CD4-positive, alpha-beta T cell treated with Interleukin-15 for 4 hours (primary cell): ENCODE data around the gene ATL1.
"Not testable (repeated sequence)": the region's sequence is repeated elsewhere in the genome, so short reads cannot be mapped to it uniquely, and the experiment has no call there.

Experiments used
- DNase-seq: peaks from one replicate; pipeline ENCODE4 v3.0.0-alpha.2; 2020; ENCODE audit warnings: low spot score

The ATL1 gene

DNA sequence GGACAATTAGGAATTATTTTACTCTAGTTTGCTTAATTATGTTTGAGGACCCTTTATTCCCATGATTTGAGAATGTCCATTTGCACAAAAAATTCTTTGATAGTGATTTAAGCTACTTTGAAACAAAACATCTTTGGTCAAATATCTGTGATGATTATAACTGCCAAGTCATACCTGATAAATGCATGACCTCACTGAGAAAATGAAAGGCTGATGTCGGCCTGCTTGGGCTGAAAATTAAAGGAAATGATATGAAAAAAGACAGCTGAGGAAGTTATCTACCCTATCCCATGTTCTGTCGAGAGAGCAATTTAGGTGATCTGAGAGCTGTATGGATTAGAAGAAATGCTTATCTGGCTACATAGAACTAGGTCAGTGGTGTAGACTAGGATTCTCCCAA lies 43.6 kb downstream of the ATL1 start:
- no peak for DNase-seq

DNA sequence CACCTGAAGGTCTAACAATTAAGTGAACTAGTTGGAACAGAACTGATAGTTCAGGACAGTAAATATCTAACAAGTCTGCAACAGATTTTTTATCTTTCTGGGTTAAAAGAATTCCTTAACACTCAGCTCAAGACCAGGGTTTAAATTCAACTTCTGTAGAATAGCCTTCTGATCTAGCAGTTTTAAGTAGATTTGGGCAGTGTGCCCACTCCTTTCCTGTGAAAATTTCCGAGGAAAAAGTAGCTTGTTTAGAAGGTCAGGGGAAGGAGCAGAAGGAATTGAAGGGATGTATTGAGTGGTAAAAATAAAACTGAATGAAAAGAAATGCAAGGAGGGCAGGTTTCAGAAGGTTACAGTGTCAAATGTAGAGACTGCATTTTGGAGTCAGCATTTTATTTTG lies 45.8 kb downstream of the ATL1 start:
- DNase-seq: no peak

DNA sequence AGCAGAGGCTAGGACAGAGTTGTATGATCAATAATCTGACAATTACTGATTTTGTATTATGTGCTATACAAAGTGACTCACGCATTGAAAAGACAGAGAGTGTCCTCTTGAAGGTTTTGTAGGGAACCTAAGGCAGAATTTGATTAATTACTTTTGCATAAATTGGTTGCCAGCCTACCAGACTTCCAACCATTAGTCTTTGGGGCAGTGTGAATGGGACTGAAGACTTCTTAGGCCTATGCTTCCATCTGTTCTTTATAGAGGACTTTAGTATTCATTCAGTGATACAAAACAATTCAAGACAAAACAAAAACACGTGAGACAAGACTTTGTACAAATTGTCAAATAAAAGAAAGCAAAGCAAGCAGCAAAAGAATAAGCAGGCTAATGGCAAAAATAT lies 46.5 kb downstream of the ATL1 start:
- DNase-seq: no peak

DNA sequence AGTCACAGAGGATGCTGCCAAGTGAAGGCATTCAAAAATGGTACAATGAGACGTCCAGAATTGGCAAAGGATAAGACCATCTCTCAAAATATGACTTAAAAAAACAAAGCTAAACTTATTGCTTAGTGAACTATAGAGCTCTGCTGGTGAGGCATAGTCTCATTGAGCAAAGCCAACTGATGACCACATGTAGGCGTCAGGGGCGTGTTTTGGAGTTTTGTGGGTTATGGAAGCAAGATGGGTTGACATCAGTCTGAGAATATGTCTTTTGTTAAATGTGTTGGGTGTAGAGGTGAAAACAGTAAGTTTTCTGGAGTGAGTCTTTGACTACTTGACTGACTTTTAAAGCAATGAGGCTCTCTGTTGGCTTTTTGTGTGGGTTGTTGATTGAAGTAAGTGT lies 47.2 kb downstream of the ATL1 start:
- DNase-seq: no peak

DNA sequence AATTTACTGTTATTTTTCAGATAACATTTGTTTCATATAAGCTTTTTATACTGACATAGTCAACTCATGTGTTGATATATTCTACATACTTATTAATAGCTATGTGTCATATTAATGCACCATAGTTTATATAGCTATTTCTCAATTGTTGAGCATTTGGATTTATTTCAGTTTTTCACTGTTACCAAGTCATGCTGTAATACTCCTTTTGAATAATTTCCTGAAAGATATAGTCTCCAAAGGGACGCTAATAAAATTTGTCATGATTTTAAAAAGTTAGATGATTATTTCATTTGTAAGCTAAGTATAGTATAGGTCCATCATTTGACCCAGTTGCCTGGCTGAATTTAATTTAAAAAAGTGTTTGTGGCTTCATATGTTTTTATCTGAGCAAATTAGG lies 47.8 kb downstream of the ATL1 start:
- no peak for DNase-seq

DNA sequence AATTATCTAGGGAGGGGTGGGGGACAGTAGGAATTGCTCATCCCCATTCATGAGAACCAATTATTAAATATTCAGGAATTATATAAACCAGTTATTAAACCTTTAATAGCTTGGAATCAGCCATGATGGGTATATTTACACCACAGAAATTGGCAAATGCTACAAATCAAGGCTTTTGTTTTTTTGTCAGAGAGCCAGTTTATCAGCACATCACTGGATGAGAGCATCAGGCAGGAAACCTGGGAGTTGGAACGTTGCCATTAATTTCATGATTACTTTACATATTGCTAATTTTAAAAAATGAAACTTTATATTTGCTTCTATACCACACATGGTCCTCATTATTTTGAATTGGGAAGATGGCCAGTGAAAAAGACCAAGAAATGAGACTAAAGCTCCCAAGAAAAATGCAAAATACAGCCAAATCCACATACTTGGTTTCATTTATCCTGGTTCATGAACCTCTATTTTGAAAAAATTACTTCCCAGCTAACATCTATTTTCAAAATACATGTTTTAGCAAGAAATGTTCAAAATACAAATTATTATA lies 48.4 kb downstream of the ATL1 start:
- no peak for DNase-seq

DNA sequence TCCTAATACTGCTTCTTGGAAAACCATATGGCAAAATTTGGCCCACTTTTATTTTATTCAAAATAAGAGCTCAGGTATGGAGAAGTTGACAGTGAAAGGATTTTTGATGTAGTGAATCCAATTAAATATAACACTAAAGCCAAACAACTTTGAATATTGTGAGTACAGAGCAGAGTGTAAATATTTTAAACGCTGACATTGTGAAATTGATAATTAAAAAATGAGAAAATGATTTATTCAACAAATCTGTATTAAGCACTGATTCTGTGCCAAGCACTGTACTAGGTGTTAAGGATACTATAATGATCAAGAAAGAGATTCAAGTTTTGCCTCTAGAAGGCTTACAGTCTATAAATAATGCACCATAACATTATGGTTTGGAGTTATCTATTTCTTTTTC lies 50.5 kb downstream of the ATL1 start:
- no peak for DNase-seq

DNA sequence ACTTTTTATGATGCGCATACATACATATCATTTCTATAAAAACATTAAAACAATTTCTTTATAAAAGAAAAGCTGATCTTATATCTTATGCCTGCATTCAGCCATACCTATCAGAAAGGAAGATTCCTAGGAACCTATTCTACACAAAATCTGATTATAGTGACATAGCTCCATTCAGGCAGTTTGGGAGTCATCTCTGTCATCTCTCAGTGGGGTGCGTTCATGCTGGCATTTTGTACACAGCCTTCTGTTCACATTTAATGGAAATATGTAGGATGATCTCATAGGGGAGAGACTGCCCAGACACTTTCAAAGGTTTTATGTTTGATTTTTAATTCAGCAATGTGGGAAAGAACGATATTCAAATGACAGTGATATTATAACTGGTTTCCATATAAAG lies 52.9 kb downstream of the ATL1 start:
- DNase-seq: no peak

DNA sequence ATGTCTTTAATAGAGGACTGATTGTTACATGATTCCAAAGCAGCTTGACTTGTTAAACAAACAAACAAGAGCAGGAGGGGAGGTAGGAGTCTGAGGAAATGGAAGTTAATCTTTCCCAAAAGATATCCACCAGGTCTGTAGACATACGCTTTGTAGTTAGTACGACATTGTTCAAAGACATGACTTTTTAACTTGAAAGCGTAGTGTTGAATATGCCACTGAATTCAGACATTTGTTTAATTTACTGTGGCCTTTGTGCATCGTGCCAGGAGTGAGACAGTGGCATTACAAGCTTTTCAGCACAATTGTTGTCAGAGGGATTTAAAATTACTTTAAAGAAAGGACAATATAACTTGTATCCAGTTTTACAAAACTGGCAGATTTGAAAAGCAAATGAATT lies 55.1 kb downstream of the ATL1 start:
- no peak for DNase-seq

DNA sequence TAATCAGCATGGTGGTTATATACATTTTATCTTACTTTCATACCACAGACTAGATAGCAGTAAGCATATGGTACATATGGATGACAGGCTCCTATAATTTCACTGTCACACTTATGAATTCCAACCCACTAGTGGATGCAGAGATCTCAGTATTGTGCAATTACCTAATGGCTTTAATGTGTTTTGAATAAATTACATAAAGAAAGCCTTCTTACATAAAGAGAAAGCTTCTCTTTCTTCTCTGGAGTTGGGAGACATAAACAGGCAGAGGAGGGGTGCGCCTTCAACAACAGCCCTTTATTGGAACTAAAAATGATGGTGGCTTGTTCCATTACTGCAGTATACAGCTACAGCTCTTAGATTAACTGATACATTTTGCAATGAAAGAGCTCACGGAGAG lies 55.6 kb downstream of the ATL1 start:
- DNase-seq: no peak

GRCh38 chr14:50616275-50616674 lies 56.3 kb downstream of the ATL1 start:
- DNase-seq: no peak

GRCh38 chr14:50619569-50620141 lies 59.7 kb downstream of the ATL1 start:
- peak; percentile 3 for DNase-seq

GRCh38 chr14:50620341-50620740 lies 60.4 kb downstream of the ATL1 start:
- DNase-seq: no peak

- no peak for DNase-seq
Observed at GRCh38 chr14:50622978-50623377, 63.0 kb downstream of the ATL1 start.

DNA sequence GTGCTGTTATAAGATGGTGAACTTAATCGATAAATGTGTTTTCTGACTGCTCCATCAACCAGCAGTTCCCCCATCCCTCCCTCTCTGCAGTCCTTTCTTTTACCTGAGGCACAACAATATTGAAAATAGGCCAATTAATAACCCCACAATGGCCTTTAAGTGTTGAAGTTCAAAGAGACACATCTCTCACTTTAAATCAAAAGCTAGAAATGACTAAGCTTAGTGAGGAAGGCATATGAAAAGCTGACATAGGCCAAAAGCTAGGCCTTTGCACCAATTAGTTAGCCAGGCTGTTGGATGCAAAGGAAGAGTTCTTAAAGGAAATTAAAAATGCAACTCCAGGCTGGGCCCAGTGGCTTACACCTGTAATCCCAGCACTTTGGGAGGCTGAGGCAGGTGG lies 64.5 kb downstream of the ATL1 start:
- no peak for DNase-seq

GRCh38 chr14:50624947-50625346 lies 65.0 kb downstream of the ATL1 start:
- DNase-seq: not testable (repeated sequence)

- no peak for DNase-seq
Observed at GRCh38 chr14:50631408-50631821, 71.5 kb downstream of the ATL1 start.

DNA sequence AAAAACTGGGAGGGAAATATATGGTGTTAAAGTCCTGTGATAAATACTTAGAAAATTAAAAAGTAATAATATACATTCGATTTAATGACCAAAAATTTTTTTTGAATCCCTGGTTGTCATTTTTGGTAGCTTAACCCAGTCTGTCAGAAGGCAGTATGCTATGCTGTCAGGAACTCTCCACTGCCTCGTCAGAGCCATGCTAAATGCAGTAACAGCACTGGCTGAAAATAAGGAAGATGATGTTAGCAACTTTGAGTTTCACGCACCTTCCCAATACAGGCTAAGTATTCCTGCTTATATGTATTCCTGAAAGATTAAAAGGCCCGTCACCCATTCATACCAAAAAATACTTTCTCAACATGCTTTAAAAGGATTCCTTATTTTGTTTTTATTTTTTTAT lies 74.0 kb downstream of the ATL1 start:
- DNase-seq: no peak

DNA sequence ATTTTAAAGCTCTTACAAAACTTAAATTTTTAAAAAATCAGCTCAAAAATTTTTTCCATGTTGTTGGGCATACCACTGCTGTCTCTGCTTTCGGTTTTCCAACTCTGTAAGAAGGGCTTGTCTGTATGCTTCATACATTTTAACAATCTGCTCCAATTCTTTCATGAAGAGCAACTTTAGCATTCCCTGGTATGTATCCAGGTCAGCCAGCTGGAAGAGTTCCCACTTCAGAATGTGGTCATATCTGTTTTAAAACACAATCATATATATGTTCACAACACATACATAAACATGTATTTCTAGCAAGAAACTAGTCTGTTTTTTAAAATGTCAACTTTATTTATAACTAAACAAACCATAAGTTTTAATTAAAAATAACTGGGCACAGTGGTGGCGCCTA lies 75.2 kb downstream of the ATL1 start:
- DNase-seq: no peak

DNA sequence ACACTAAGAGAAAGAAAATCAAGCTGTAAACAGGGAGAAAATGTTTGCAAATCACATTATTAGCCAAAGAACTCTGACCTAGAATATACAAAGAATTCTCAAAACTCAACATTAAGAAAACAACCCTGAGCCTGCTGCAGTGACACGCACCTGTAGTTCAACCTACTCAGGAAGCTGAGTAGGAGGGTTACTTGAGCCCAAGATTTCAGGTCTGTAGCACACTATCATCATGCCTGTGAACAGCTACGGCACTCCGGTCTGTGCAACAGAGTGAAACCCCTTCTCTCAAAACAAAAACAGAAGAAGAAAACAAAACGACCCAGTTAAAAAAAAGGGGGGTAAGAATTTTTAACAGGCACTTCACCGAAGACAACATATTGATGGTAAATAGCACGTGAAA lies 87.3 kb downstream of the ATL1 start:
- no peak for DNase-seq

DNA sequence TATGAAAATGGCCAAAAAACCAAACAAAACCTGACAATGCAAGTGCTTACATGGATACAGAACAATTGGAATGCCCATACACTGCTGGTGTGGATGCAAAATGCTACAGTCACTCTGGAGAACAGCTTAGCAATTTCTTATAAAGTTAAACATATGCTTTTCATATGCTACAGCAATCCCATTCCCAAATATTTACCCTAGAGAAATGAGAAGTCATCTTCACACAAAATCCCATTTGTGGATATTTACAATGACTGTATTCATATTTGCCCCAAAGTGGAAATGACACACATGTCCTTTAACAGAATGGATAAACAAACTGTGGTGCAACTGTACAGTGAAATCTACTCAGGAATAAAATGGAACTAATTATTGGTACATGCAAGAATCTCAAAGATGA lies 87.8 kb downstream of the ATL1 start:
- DNase-seq: no peak

- DNase-seq: no peak
Observed at GRCh38 chr14:50649691-50650090, 89.7 kb downstream of the ATL1 start.

- DNase-seq: no peak
Observed at GRCh38 chr14:50656776-50657175, 96.8 kb downstream of the ATL1 start.

DNA sequence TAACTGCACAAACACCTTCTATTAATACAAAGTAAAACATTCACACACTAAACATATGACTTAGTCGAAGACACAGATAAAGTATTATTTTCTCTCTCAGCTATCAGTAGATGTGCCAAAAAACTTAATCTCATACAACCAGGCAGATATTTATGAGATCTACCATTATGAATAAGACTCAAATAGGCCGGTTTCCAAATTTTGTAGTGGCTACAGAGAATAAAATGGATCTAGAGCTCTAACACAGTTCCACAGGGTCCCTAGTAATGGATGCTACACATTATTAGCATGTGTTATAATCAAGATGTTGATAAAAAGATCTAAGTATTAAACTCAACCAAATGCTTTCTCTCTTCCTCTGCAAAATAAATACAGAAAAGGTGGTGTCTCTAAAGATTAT lies 97.8 kb downstream of the ATL1 start:
- DNase-seq: no peak

GRCh38 chr14:50658203-50658602 lies 98.3 kb downstream of the ATL1 start:
- DNase-seq: no peak
